HG03442 (cell line): ENCODE data around the gene SLC15A4.
A peak's percentile ranks its signal among the peaks of the same experiment; 100 is the strongest.
"Not testable (repeated sequence)": the region's sequence is repeated elsewhere in the genome, so short reads cannot be mapped to it uniquely, and the experiment has no call there.

Experiments used
- ATAC-seq: cut with Tn5 transposase; IDR thresholded peaks from one replicate; pipeline ENCODE4 v1.9.1; 2021; ENCODE audit warnings: mild to moderate bottlenecking, moderate library complexity; ENCODE audit not compliant: unreplicated experiment

Gene SLC15A4

DNA sequence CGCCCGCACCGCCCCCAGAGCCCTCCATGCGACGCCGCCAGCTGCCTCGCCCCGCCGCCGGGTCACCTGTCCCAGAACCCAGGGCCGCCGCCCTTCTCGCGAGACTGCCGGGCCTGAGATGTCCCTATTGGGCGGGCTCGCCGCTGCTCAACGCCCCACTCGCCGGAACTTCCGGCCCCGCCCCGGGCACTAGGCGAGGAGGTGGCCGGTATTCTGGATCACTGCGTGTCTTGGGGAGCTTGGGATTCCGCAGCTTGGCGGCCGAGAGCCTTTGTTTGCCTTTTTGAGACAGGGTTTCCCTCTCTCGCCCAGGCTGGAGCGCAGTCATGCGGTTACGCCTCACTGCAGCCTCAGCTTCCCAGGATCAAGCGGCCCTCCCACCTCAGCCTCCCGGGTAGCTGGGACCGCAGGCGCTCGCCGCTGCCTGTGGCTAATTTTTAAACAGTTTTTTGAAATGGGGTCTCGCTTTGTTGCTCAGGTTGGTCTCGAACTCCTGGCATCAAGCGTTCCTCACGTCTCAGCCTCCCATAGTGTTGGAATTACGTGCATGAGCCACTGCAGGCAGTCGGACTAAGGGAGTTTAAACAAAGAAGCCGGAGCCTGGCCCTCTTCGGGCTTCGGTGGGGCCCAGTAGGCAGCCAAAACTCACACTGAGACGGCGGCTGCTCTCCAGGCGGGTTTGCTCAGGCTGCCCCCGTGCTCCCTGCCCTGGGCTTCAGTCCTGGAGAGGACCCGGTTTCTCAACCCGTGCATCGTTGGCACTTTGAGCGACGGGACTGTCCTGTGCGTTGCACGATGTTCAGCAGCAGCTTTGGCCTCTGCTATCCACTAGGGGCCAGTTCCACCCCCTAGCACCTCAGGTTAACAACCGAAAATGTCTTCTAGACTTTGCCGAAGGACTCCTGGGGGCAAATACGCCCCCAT lies at the start of gene SLC15A4:
SLC15A4 (minus strand) TSS at position 43 of the 924 bp plus-strand sequence; CDS start at position 28, 15 bp downstream.
- peak; percentile 79 for ATAC-seq

DNA sequence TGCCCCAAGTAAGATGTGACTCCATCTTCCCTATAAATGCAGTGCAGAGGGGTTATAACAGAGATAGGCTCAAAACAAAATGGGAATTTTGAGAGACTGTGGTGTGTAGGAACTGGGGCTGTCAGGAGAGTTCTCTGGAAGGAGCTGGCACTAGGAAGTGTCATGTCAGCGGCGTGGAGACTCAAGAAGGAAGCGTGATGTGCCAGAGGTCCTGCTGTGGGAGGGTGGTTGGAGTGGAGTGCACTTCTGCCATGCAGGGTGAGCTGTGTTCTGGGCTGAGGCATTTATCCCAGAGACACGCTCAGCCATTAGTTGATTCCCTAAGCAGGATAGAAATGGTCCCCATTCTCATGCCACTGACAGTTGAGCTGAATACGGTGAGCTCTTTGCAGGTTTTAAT lies 48.5 kb upstream of the SLC15A4 start:
- no peak for ATAC-seq

DNA sequence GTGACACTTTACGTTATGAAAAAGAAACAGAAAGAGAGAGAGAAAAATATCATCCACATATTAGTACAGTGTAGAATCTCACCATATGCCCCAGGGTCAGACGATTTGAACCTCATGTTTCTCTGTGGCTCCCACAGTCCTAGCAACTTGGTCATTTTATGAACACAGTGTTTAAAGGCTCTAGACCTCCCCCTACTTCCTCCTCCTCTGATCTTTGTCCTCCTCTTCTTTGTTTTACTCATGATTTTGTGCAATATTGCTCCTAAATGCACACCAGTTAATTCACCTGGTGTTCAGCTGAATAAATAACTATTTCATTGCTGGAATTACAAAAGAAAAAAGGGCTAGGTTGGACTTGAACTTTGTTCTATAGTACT lies 47.7 kb upstream of the SLC15A4 start:
- no peak for ATAC-seq

- ATAC-seq, result no peak
Measured at GRCh38 chr12:128867466-128867865, 43.7 kb upstream of the SLC15A4 start.

GRCh38 chr12:128864516-128865186 lies 40.9 kb upstream of the SLC15A4 start:
- ATAC-seq, result no peak

- ATAC-seq, result no peak
Measured at GRCh38 chr12:128863957-128864356, 40.2 kb upstream of the SLC15A4 start.

DNA sequence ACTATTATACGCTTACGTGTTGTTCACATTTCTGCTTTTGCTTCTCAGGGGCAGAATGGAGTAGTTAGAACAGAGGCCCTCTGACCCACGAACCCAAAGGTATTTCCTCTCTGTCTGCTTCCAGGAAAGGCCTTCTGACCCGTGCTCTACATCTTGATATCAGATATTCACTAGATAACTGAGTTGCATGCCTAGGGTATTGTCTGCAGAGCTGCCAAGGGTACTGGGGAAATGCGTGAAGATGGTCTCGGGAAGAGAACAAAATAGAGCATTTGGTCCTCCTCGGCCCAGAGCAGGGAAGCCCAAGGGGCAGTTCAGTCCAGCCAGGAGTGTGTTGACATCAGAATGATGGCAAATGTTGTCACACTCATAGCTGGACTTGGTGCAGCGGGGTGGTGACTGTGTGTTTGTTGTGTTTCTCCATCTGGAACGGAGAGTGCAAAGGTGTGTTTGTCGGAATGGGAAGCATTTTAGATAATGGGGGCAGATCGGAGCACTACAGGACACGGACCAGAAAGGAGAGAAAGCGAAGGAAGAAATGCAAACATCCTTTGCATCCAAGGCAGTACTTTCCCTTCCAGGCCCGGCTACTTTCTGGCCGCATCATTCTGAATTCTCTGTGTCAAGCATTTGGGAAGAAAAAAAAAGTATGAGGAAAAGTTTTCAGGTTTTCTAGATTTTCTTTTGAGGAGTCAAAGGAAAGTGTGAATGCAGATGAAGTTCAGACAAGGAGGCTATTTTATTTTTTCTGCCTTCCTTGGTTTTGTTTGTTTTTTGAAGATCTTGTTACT lies 37.7 kb upstream of the SLC15A4 start:
- no peak for ATAC-seq

- ATAC-seq, result no peak
Measured at GRCh38 chr12:128859311-128859710, 35.6 kb upstream of the SLC15A4 start.

DNA sequence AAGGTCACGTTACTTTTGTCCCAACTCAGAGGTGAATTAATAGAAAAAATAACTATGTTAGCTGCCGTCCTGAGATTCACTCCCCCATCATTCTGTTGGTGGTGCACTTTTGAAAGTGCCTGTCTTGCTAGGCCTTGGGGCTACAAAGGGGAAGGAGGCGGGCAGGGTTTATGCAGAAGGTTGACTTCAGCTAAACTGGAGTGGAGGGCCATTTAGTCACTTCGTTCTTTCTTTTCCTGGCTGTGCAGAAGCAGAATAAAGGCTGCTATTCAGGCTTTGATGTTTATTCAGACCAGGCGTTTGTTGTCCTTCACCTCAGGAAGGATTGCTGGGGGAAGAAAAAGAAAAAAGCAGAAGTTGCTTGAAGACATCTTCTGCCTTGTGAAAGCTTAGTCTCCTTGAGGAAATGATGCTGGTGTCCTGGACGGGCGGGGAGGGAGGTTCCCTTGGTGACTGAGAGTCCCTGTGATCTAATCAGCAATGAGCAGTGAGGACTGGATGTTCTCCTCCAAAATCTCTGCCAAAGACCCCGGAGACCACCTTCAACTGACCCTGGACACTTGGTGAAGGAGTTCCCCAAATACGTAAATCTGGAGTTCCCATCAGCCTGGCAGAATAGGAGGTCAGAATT lies 33.5 kb upstream of the SLC15A4 start:
- ATAC-seq, result no peak

DNA sequence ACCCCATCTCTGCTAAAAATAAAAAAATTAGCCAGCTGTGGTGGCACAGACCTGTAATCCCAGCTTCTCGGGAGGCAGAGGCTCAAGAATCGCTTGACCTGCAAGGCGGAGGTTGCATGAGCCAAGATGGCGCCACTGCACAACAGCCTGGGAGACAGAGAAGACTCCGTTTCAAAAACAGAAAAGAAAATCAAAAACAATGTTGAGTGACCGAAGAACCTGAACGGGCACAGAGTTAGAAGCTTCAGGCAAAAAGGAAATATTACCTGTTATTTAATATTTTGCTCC lies 33.0 kb upstream of the SLC15A4 start:
- ATAC-seq, result no peak

DNA sequence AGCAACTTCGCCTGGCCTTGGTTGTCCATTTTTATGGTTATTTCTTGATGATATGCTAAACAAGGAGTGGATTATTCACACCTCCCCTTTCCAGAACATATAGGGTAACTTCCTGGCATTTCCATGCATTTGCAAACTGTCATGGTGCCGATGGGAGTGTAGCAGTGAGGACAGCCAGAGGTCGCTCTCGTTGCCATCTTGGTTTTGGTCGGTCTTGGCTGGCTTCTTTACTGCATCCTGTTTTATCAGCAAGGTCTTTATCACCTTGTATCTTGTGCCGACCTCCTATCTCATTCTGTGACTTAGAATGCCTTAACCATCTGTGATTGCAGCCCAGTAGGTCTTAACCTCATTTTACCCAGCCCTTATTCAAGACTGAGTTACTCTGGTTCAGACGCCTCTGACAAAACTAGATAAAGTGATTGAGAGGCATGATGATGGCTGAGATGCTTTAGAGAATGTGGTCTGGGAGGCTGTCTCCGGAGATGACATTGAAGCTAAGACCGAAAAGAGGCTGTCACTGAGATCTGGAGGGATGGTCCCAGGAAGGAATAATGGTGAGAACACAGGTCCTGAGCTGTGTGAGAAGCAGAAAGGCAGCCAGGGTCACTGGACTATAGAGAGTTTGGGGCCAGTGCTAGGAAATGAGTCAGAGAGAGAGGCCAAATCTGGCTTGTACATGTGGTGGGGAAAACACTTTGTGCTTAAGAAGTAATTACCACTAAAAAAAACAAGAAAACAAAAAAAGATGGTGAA lies 32.5 kb upstream of the SLC15A4 start:
- ATAC-seq, result no peak

- peak; percentile 40 for ATAC-seq
Measured at GRCh38 chr12:128853600-128854197, 29.9 kb upstream of the SLC15A4 start.

GRCh38 chr12:128852885-128853599 lies 29.3 kb upstream of the SLC15A4 start, which contains the start of gene GLT1D1:
TSS of gene GLT1D1 (plus strand) at chr12:128853478. CDS start at chr12:128853582, 104 bp downstream.
- ATAC-seq, result peak; percentile 18

DNA sequence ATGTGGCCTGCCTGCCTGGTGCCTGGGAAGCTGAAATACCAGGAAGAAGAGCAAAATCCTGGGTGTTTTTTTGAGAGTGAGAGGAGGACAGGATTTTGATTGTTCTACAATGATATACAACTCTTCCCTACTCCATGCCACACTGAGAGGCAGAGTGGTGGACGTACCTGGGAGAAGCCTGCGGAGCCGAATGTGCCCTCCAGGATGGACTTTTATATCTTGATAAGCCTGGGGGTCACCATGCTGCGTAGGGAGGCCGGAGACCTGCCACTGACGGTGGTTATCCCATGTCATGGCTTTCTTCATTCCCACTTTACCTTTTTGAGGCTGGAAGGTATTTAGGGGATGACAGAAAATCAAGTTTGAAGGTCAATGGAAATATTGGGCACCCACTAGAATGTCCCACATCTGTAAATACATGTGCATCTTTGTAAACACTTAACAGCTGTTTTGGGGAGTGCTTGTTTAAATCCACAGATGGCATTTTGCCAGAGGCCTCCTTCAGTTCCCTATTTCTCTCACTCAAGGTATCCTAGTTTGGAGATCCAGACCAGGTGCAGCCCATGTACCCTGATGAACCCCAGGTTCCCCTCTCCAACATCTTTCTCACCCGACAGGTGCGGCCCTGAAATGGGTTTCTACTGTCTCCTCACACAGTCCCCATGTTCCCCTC lies 28.4 kb upstream of the SLC15A4 start:
- ATAC-seq, result no peak

DNA sequence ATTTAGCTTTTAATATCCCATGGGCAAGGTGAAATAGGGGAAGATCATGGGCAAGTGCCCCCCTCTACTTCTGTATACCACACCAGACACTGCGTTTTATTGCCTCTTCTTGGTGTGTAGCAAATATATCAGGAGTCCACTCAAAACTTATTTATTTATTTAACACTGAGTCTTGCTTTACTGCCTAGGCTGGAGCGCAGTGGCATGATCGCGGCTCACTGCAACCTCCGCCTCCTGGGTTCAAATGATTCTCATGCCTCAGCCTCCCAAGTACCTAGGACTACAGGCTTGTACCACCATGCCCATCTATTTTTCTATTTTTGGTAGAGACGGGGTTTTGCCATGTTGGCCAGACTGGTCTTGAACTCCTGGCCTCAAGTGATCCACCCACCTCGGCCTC lies 27.7 kb upstream of the SLC15A4 start:
- ATAC-seq, result not testable (repeated sequence)

- no peak for ATAC-seq
Measured at GRCh38 chr12:128850400-128850799, 26.6 kb upstream of the SLC15A4 start.

- not testable (repeated sequence) for ATAC-seq
Measured at GRCh38 chr12:128849806-128850205, 26.0 kb upstream of the SLC15A4 start.

DNA sequence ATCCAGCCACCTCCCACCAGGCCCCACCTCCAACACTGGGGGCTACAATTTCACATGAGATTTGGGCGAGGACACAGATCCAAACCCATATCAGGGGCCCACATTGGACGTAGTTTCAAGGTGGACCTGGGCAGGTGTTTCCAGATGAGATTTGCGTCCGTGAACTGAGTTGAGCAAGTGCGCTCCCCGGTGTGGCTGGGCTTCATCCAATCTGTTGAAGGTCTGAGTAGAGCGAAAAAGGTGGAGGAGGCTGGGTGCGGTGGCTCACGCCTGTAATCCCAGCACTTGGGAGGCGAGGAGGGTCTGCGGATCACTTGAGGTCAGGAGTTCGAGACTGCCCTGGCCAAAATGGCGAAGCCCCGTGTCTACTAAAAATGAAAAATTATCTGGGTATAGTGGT lies 24.6 kb upstream of the SLC15A4 start:
- no peak for ATAC-seq

GRCh38 chr12:128846671-128847070 lies 22.9 kb upstream of the SLC15A4 start:
- not testable (repeated sequence) for ATAC-seq
